Stimulated activated CD8-positive, alpha-beta memory T cell treated with anti-CD3 and anti-CD28 coated beads, Interleukin-15, amount 100 ng/mL, for 1 hour (primary cell): Measurements from ENCODE around the gene GBF1.

Source experiments
- DNase-seq: peaks from one replicate; pipeline ENCODE4 v3.0.0-alpha.2; 2020; ENCODE audit warnings: low read depth

GBF1 gene

GRCh38 chr10:102408728-102409603 lies 163.6 kb downstream of the GBF1 start:
- no peak for DNase-seq

GRCh38 chr10:102409604-102410428 lies 164.5 kb downstream of the GBF1 start:
- no peak for DNase-seq

DNA sequence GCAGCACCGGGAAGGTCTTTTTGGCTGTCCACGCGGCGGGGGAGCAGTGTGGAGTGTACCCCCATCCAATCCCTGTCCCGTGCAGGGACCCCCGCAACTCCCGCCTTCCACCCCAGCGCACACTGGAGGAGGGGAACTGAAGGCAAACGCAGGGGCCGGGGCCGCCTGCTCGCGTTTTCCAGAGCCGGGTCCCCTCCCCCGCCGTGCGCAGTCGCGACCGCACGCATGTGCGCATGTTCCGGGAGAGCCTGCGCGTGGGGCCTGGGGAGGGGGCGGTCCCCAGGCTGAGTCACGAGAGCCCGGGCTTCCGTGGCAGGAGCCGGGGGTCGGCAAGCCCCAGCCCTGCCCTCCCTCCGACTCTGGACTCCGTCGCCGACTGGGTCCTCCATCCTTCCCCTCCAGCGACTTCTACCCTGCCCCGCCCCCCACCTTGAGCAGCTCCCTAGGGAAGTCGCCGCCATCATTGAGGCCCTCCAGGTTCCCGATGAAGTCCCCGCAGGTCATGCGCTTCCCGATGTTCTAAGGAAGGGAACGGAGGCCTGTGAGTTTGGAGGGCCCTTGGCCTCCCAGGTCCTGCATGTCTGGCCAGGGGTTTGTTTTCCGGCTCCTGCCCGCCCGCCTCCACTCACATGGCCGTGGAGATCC lies 165.2 kb downstream of the GBF1 start:
- DNase-seq = no peak

- DNase-seq = no peak
Observed at GRCh38 chr10:102411341-102412255, 166.3 kb downstream of the GBF1 start.

DNA sequence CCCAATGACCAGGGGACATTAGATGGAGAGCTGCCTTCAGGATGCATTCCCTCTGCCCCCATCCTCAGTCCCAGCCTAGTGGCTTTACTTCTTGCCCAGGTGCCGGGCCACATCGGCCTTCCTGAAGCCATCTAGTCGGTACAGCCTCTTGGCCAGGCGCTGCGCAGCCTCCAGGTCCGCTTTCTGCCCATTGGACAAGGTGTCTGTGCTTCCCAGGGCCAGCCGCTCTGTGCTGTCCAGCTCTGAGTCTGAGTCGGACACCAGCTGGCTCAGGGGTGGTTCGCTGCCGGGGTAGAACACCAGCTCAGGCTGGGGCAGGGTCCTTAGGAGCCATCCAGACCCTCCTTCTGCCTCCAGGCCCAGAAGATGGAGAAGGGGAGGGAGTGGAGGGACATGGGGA lies 167.0 kb downstream of the GBF1 start:
- DNase-seq = no peak

- no peak for DNase-seq
Observed at GRCh38 chr10:102413053-102413705, 167.8 kb downstream of the GBF1 start.

DNA sequence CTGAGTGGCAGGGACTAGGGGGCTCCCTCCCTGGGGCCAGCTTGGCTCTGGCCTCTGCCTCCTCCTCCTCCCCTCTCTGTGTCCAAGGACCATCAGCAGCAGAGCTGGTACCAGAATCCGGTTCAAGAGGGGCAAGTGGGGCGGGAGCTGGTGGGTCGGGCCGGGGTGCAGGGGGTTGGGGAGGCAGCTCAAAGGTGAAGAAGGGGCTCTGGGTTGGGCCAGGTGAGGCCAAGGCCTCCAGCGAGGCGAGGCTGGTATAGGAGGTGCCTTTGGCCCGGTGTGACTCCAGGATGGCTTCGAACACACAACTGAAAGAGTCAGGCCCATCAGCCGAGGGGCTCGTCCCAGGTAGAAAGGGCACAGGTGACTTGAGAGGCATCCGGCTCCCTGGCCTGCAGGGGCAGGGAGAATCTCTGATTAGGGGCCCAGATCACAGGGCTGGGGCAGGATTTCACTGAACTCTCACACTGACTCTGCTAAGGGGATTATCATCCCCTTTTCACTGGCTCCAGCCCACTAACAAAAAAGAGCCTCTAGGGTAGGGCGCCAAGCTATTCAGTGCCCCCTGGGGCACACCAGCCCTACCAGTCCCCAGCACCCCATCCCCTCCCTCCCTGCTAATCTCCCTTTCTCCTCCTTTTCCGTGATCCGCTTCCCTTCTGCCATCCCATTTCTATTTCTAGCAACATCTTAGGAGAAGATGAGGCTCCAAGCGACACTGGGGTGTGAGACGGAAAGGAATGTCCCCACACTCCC lies 168.7 kb downstream of the GBF1 start:
- DNase-seq = no peak

GRCh38 chr10:102414749-102415148 lies 169.4 kb downstream of the GBF1 start:
- no peak for DNase-seq

DNA sequence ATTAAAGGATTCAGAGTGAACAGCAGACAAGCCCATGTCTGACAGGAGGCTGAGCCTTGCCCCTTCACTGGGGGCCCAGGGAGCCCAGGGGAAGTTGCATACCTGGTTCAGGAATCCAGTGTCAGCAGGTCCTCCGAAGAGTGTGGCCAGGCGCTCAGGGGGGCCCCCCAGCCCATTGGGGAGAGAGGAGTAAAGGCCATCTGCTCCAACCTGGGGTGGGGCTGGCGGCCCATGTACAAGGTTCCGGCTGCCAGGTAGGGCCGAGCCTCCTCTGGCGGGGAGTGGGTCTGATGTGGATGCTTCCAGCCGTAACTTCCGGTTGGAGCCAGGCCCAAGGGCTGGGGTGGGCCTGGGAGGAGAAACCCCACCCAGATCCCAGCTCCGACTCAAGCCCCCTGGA lies 171.0 kb downstream of the GBF1 start:
- DNase-seq = no peak

DNA sequence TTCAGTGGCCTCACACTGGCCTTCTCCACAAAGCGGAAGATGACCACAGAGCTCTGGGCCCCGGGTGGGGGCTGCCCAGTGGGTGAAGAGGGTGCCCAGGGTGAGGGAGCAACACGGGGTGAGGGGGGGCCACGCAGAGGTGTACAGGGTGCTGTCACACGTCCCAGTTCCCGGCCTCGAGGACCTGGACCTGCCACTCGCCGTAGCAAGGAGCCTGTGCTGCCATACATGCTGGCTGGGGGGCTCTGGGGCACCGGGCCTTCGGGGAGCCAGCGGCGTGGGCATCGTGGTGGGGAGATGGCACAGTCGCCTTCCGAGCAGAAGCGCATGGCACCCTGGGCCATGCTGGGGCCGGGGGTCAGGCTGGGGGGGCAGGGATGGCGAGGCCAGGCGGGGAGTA lies 171.4 kb downstream of the GBF1 start:
- DNase-seq = no peak

DNA sequence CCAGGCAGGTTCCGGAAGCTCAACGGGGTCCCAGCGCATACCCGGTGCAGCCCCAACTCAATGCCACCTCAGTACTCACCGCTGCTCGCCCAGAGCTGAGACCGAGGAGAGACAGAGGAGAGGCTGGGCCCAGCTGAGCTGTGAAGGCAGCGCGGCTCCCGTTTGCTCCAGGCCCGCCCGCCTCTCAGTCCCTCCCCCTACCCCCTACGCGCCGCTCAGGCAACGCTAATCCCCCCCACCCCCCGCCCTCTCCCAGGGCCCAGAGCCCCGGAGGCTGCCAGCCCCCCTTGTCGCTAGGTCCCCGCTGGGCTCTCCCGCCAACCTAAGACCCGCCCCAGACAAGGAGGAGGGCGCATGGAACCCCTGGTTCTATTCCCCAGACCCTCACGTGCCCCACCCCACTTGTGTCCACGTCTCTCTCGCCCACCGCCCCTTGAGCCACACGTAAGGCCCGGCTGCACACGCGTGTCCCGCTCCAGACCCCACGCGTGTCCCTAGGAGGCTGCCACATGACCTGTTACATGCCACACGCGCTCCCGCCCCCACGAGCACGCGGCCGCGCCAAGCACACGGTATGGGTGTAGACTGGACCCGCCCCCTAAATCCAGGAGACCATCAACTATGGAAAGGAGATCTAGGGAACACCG lies 173.4 kb downstream of the GBF1 start, which contains the start of gene PSD:
PSD (minus strand) TSS at position 164 of the 647 bp plus-strand sequence. CDS start 1,747 bp downstream, outside the sequence.
- DNase-seq = no peak

GRCh38 chr10:102419269-102420180 lies 174.2 kb downstream of the GBF1 start:
- peak; percentile 52 for DNase-seq

DNA sequence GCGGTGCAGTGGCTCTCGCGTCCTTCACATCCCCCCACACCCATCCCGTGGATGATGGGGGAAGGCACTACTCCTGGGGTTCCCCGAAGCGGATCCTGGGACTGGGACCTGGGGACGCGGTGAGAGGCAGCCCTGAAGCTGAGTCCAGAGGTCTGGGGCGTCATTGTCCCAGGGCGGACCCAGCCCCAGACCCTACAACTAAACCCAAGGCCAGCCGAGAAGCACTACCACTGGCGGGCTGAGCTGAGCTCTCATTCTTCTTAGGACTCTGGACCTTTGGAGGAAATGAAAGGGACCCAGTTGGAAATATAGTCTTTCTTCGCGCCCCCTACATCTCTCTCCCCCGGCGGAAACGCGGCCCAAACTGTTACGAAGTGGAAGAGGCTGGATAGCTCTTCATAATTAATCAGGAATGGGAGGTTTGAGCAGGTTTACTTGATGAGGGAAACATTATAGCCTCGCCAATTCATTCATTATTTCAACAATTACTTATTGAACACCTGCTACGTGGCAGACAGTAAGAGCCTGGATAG lies 174.9 kb downstream of the GBF1 start:
- DNase-seq = no peak

- peak; percentile 95 for DNase-seq
Observed at GRCh38 chr10:102420714-102421506, 175.6 kb downstream of the GBF1 start, which contains the start of gene FBXL15. Gene FBXL15 (plus strand): TSS chr10:102420836. CDS start chr10:102421130, 294 bp downstream.

GRCh38 chr10:102421507-102421756 lies 176.1 kb downstream of the GBF1 start:
- no peak for DNase-seq

- DNase-seq = no peak
Observed at GRCh38 chr10:102421757-102422512, 176.6 kb downstream of the GBF1 start.
